T-helper 9 cell (primary cell): ENCODE measurements around the gene MORC1.
A peak's percentile ranks its signal among the peaks of the same experiment; 100 is the strongest.

Source experiments
- DNase-seq: peaks from one replicate; pipeline ENCODE4 v3.0.0-alpha.2; 2020

MORC1 gene

DNA sequence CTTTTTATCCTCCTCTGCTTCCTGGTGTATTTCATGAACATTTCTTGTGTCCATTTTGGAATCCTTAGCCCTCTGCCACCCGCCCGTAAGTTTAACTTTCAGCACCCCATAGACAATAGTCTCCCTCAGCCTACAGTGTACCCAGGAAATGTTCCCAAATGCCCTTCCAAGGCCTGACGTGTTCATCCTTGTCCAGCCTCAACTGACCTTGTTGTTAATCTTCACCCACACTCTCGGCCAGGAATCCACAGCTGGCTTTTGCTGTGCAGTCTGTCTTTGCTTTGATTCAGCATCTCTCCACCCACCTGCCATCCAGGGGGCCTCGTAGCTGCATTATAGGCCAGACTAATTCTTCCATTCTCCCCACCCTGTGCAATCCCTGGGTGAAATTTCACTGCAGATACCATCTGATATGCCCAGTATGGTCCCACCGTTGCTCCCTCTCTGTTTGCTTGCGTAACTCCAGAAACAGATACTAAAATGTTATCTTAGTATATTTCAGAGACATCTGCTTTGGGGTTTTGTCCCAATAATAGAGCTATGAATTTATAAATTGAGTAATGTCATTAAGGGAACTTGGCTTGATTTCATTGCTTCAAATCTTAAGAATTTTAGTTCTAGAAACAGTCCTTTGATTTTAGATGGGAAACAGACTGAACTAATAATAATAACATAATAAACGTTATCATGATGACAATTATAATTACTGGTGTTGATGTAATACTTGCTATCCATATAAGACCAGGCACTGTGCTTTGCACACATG lies 180.8 kb downstream of the MORC1 start:
- DNase-seq, result no peak

DNA sequence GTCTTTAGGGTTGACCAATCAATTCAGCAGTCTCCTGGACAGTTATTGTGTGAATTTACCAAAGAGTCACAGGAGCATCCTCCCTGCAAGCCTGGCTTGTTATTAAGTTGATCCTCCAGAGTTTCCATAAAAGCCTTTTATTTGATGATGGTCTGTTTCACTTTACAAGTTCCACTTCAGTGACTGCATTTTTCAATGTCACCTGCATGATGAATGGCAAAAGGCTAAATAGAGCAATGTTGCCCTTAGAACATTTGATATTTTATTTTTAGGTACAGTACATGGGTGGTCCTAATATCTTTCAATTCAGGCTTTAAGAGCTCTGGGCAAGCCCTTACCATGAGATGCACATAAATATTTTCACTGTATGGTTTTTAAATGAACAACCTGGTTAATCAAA lies 186.9 kb downstream of the MORC1 start:
- DNase-seq, result no peak

DNA sequence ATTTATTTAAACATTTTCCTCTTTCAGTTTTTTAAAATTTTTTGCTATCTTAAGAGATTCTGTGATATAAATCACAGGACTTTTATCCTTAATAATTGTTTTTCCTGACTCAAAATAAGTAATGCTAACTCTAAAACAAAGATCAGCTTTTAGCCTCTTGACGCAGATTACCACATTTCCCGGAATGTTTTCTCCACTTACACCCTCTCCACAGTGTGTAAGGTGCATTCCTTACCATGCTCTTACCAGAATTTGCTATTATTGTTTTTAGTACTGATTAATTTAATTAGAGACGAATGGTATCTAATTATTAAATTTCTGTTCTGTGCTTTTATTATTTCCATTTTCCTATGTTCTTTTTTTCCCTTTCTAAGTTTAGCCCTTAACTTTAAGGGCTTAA lies 199.1 kb downstream of the MORC1 start:
- no peak for DNase-seq

DNA sequence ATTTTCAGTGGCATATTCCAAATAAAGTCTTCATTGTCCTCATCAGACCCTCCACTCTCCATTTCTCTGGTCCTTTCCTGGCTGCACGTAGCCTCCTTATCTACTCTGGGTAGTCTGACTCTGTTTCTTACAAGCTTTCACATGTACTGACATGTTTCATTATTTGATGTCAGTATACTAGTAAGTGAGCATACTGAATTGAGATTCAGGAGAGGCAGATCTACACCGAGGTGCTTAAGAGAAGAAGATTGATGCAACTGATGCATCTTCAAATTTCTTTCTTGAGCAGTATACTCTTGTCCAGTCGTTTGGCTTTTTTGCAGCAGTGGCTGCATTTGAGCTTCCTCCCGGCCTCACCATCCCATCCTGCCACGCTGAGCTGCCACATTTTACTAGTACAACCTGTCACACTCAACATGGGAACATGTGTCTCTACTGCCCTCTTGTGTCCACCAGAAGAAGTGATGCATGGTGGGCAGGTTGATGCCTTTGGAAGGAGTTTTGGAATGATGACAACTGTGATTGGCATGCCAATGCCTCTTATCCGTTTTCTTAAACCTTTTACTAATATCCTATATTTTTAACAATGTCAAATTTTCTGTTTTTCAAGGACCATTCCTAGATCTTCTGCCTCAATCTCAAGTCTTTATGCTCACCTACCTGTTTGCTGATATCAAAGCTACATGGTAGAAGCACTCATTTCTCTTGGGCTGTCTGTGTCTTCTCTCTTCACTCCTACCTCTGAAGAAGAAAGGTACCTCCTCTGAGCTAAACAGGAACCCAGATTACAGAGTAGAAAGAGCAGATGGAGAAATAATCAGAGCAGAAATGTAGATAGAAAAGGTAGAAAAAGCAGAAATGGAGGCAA lies 202.9 kb downstream of the MORC1 start:
- peak; percentile 41 for DNase-seq

DNA sequence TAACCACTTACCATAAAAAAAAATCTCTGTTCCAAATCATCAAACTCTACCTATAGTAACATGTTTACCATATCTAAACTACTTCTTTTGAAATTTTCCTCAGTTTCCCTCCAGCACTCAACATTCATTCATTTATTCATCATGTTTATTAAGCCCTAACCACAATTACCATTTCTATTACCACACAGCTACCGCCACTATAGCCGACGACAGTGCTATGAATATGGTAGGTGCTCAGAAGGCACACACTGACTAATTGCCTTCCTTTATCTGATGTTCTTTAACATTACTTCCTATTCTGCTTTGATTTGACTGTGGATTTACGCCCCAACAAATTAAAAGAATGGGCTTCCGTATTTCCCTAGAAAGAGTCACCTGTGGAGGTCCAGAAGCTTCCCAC lies 208.1 kb downstream of the MORC1 start:
- no peak for DNase-seq
